HEK293T (cell line): Measurements from ENCODE around the gene PBX1.

Experiments
- CTCF ChIA-PET: fragments of 350-600 bp; formaldehyde crosslinking; extraction: SDS; loops from one replicate; lab custom pipeline; 2021; ENCODE audit warnings: antibody characterized with exemption, inconsistent platforms; lab: Yijun Ruan, JAX
- POLR2A ChIA-PET: fragments of 350-600 bp; formaldehyde crosslinking; extraction: SDS; loops from one replicate; lab custom pipeline; 2020; ENCODE audit warnings: antibody characterized with exemption, inconsistent platforms; lab: Yijun Ruan, JAX
- DNase-seq: peaks from one replicate; pipeline ENCODE4 v3.0.0; 2012; ENCODE audit warnings: mixed read lengths; ENCODE audit errors: extremely low spot score
- ARNT ChIP-seq: fragments of 450-650 bp; IDR thresholded peaks from 2 replicates; pipeline ENCODE4 v1.6.1; 2017; ENCODE audit warnings: mild to moderate bottlenecking
- BHLHE40 ChIP-seq: fragments of 450-650 bp; IDR thresholded peaks from 2 replicates; pipeline ENCODE4 v1.6.1; 2016; ENCODE audit warnings: mild to moderate bottlenecking, moderate library complexity, borderline replicate concordance
- CTBP1 ChIP-seq: fragments of 450-650 bp; IDR thresholded peaks from 2 replicates; pipeline ENCODE4 v1.6.1; 2016; ENCODE audit warnings: borderline replicate concordance
- ELF4 ChIP-seq: fragments of 450-650 bp; IDR thresholded peaks from 2 replicates; pipeline ENCODE4 v1.6.1; 2017; ENCODE audit warnings: antibody characterized with exemption
- FOXA1 ChIP-seq: fragments of 450-650 bp; IDR thresholded peaks from 2 replicates; pipeline ENCODE4 v1.6.1; 2016; ENCODE audit warnings: mild to moderate bottlenecking
- FOXM1 ChIP-seq: fragments of 450-650 bp; IDR thresholded peaks from 2 replicates; pipeline ENCODE4 v1.6.1; 2017; ENCODE audit warnings: mild to moderate bottlenecking, borderline replicate concordance
- HDGF ChIP-seq: fragments of 450-650 bp; IDR thresholded peaks from 2 replicates; pipeline ENCODE4 v1.6.1; 2017; ENCODE audit warnings: antibody characterized with exemption, borderline replicate concordance
- L3MBTL2 ChIP-seq: fragments of 450-650 bp; conservative IDR thresholded peaks from 2 replicates; pipeline ENCODE4 v1.6.1; 2016; ENCODE audit warnings: mild to moderate bottlenecking
- LEF1 ChIP-seq: fragments of 450-650 bp; IDR thresholded peaks from 2 replicates; pipeline ENCODE4 v1.6.1; 2017; ENCODE audit warnings: mild to moderate bottlenecking, borderline replicate concordance
- NFRKB ChIP-seq: fragments of 450-650 bp; IDR thresholded peaks from 2 replicates; pipeline ENCODE4 v1.6.1; 2016; ENCODE audit warnings: mild to moderate bottlenecking, moderate library complexity
- SP1 ChIP-seq: fragments of 450-650 bp; IDR thresholded peaks from 2 replicates; pipeline ENCODE4 v1.6.1; 2017
- SUZ12 ChIP-seq: fragments of 450-650 bp; IDR thresholded peaks from 2 replicates; pipeline ENCODE4 v1.6.1; 2016; ENCODE audit warnings: mild to moderate bottlenecking
- TARDBP ChIP-seq: fragments of 450-650 bp; IDR thresholded peaks from 2 replicates; pipeline ENCODE4 v1.6.1; 2016
- ZNF384 ChIP-seq: fragments of 450-650 bp; IDR thresholded peaks from 2 replicates; pipeline ENCODE4 v1.6.1; 2016
- TF ChIP-seq, protein P1 (sequence below): fragments of 450-650 bp; IDR thresholded peaks from 2 replicates; pipeline ENCODE4 v1.6.1; 2016

PBX1 gene

DNA sequence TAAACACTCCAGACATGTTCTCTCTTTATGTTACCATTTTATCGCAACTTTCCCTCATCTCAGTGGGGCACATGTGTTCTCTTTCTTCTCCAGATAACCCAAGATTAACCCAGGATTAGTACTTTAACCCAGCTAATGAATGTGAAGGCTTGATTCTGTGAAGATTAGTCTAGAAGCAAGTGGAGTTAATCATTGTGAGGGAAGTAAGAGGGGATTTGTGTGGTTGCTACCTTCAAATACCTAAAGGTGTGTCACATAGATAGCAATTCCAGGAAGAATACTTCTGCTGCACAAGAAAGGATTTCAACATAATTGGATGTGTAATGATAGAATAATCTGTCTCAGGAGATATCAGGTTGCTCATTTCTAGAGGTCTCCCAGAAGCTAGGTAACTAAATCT, 327.1 kb downstream of the PBX1 start:
- TF ChIP-seq SUZ12 (no peak), HDGF (no peak), FOXA1 (no peak), L3MBTL2 (no peak), ARNT (no peak)
- POLR2A ChIA-PET: no interaction called here

DNA sequence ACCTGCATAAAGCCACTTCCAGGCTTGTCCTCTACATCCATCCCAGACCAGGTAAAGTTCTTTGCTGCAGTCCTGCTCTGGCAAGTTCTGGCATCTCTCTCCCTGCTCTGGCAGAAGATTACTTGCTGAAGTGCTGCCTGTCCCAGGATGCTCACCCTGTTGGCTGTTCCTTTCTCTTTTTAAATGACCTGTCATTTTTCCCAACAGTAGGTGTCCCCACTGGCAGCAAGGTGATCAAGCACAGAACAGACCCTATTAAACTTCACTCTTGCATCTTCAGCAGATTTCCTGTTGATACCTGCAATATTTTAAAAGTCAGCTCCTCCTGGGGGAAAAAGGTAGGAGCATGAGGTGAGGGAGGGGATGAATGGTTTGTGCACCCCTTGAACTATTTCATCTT, 332.6 kb downstream of the PBX1 start:
- POLR2A ChIA-PET: no interaction called here
- DNase-seq: no peak
- CTCF ChIA-PET: no interaction called here
- TF ChIP-seq, protein P1, sequence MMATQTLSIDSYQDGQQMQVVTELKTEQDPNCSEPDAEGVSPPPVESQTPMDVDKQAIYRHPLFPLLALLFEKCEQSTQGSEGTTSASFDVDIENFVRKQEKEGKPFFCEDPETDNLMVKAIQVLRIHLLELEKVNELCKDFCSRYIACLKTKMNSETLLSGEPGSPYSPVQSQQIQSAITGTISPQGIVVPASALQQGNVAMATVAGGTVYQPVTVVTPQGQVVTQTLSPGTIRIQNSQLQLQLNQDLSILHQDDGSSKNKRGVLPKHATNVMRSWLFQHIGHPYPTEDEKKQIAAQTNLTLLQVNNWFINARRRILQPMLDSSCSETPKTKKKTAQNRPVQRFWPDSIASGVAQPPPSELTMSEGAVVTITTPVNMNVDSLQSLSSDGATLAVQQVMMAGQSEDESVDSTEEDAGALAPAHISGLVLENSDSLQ: no peak
- TF ChIP-seq SP1 (no peak), ZNF384 (no peak)

More for the DNA sequence above, 327.1 kb downstream of the PBX1 start:
- CTCF ChIA-PET: no interaction called here
- no peak for DNase-seq

DNA sequence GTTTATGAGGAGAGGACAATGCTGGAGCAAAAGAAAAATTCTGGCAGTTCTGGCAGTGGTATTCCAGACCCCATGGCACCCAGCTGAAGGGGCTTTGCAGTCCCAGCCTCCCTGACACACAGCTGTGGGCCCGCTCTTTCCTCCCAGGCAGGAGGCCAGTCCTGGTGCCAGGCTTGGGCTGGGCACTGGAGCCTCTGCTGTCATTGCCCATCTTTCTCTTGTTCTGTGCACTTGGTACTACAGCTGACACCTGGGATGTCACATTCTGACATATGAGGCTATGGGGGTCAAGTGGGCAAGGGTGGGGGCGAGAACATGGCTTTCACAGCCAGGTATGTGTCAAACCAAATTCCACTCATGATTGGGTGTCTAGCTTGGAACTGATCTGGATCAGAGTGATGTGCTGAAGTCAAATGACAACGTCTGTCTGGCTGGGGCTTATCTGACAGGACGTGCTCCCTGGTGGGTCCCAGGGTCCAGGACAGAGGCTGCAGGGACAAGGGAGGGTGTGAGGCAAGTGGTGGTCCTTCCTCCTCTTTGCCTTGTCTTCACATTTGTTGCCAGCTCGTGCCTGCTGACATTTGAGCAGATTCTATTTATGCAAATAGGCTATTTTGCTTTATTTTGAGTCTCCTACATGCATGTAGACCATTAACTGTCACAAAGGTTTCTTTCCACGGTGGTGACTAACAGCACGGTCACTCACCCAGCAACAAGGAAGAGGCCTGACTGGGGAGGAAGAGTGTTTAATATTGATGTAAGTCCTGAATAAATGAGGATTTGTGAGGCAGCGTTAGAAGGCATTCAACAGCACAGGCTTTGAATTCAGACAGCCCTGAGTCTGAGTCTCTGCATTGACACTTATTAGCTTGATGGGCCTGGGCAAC, 336.3 kb downstream of the PBX1 start:
- POLR2A ChIA-PET: no interaction called here
- DNase-seq: no peak
- TF ChIP-seq BHLHE40: no peak
- no peak for TF ChIP-seq ELF4
- TF ChIP-seq, protein P1: no peak
- TF ChIP-seq ARNT: no peak
- no peak for TF ChIP-seq TARDBP
- no peak for TF ChIP-seq SUZ12
- no peak for TF ChIP-seq CTBP1
- no peak for TF ChIP-seq FOXA1
- TF ChIP-seq SP1: no peak
- no peak for TF ChIP-seq ZNF384
- TF ChIP-seq FOXM1: no peak
- TF ChIP-seq L3MBTL2: no peak
- CTCF ChIA-PET: no interaction called here

- ChIA-PET CTCF (no interaction called here), POLR2A (no interaction called here)
- no peak for DNase-seq
These were observed 342.0 kb downstream of the PBX1 start for GRCh38 chr1:164901031-164901430.

More at GRCh38 chr1:164901031-164901430, 342.0 kb downstream of the PBX1 start:
- no peak for TF ChIP-seq NFRKB
- TF ChIP-seq SUZ12: no peak
- TF ChIP-seq LEF1: no peak
- TF ChIP-seq, protein P1: no peak
- TF ChIP-seq BHLHE40: no peak
- no peak for TF ChIP-seq FOXA1
- TF ChIP-seq ELF4: no peak
